MCF 10A (cell line): ENCODE data around the gene GFOD1. TPM values are rescaled to one million over a fixed set of nuclear protein-coding genes. Genes with fewer than 3 reads are reported as not detected.

Source experiments
- BruUV-seq: library from RNA; stranded (reverse); fragments of 400-500 nt; replicated peaks from 2 replicates; lab custom pipeline; 2021; lab: Mats Ljungman, UMichigan
- CTCF ChIA-PET: fragments of 300-600 bp; sonication (Branson Sonifier 250); formaldehyde crosslinking; extraction: SDS; loops from one replicate; lab custom pipeline; 2021; ENCODE audit warnings: antibody characterized with exemption, inconsistent platforms; lab: Yijun Ruan, JAX
- POLR2A ChIA-PET: fragments of 300-600, 350-650 bp; sonication (Branson Sonifier 250); formaldehyde crosslinking; extraction: SDS; loops from one replicate; lab custom pipeline; 2020; ENCODE audit warnings: antibody characterized with exemption, inconsistent platforms; lab: Yijun Ruan, JAX
- DNase-seq: peaks from one replicate; pipeline ENCODE4 v3.0.0-alpha.2; 2018; ENCODE audit not compliant: unreplicated experiment
- H3K27ac Mint-ChIP-seq: one replicate; pipeline ENCODE4 v1.8.0; 2022; ENCODE audit warnings: mild to moderate bottlenecking, low read depth, mixed read lengths; ENCODE audit not compliant: unreplicated experiment
- H3K27me3 Mint-ChIP-seq: one replicate; pipeline ENCODE4 v1.8.0; 2022; ENCODE audit warnings: mixed read lengths; ENCODE audit not compliant: insufficient read depth, unreplicated experiment
- H3K36me3 Mint-ChIP-seq: one replicate; pipeline ENCODE4 v1.8.0; 2022; ENCODE audit warnings: mild to moderate bottlenecking, moderate library complexity, mixed read lengths; ENCODE audit not compliant: insufficient read depth, unreplicated experiment
- H3K4me1 Mint-ChIP-seq: one replicate; pipeline ENCODE4 v1.8.0; 2022; ENCODE audit warnings: mixed read lengths; ENCODE audit not compliant: insufficient read depth, unreplicated experiment
- H3K4me3 Mint-ChIP-seq: one replicate; pipeline ENCODE4 v1.8.0; 2022; ENCODE audit warnings: mild to moderate bottlenecking, moderate library complexity, mixed read lengths; ENCODE audit not compliant: unreplicated experiment
- H3K9me3 Mint-ChIP-seq: one replicate; pipeline ENCODE4 v1.8.0; 2022; ENCODE audit warnings: mixed read lengths; ENCODE audit not compliant: unreplicated experiment
- intact Hi-C: fragments of 100-400 bp; cut with micrococcal nuclease; formaldehyde crosslinking; loops from 2 replicates; pipeline ENCODE4 v1.14.1; 2022
- total RNA-seq: library from RNA; stranded (reverse); gene quantifications from 2 replicates; pipeline ENCODE4 v1.2.3, GENCODE V29; 2022
- TF ChIP-seq, protein P1 (sequence below): fragments of 200-600 bp; IDR thresholded peaks from one replicate; pipeline ENCODE4 v1.8.0; 2022; ENCODE audit warnings: antibody characterized with exemption, mild to moderate bottlenecking; ENCODE audit not compliant: unreplicated experiment

GFOD1 gene
- total RNA-seq, 1 experiment from 2014 or later: 9.5 TPM

DNA sequence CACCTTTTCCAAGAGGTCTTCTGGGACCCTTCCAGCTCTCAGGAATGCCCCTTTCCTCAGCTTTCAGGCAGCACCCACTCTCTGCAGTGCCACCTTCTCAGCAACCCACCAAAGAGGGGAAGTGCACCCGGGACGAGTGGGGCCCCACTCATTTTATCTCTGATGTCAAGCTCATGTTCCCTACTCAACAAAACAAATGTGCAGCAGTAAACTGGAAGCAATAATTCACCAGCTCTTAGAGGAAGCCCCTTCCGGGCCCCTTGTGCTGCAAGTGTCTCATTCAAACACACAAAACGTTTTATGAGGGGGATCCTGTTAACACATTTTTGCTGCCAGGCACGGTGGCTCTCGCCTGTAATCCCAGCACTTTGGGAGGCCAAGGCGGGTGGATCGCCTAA lies 13.6 kb downstream of the GFOD1 start:
- BruUV-seq: no TSS peak
- Mint-ChIP-seq H3K27ac (no peak overlapping the region), H3K4me3 (no peak overlapping the region), H3K4me1 (peaks cover 9% of the 10 kb centered on the region), H3K36me3 (no peaks in the 10 kb centered on the region), H3K27me3 (no peaks in the 10 kb centered on the region), H3K9me3 (no peaks in the 10 kb centered on the region)
- intact Hi-C loops: no loop called here
- POLR2A ChIA-PET: interaction anchor here (0.7 to 3.2 kb wide), 6 partner anchors 12 to 101 kb away, joined by 3 to 21 read pairs (median 6); partner anchors contain the start of gene SIRT5
- TF ChIP-seq, protein P1, sequence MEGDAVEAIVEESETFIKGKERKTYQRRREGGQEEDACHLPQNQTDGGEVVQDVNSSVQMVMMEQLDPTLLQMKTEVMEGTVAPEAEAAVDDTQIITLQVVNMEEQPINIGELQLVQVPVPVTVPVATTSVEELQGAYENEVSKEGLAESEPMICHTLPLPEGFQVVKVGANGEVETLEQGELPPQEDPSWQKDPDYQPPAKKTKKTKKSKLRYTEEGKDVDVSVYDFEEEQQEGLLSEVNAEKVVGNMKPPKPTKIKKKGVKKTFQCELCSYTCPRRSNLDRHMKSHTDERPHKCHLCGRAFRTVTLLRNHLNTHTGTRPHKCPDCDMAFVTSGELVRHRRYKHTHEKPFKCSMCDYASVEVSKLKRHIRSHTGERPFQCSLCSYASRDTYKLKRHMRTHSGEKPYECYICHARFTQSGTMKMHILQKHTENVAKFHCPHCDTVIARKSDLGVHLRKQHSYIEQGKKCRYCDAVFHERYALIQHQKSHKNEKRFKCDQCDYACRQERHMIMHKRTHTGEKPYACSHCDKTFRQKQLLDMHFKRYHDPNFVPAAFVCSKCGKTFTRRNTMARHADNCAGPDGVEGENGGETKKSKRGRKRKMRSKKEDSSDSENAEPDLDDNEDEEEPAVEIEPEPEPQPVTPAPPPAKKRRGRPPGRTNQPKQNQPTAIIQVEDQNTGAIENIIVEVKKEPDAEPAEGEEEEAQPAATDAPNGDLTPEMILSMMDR: no peak
- CTCF ChIA-PET: interaction anchor here (0.6 to 1.1 kb wide), 2 partner anchors 142 to 143 kb away, joined by 3 read pairs; no protein-coding TSS in a partner anchor
- no peak for DNase-seq

DNA sequence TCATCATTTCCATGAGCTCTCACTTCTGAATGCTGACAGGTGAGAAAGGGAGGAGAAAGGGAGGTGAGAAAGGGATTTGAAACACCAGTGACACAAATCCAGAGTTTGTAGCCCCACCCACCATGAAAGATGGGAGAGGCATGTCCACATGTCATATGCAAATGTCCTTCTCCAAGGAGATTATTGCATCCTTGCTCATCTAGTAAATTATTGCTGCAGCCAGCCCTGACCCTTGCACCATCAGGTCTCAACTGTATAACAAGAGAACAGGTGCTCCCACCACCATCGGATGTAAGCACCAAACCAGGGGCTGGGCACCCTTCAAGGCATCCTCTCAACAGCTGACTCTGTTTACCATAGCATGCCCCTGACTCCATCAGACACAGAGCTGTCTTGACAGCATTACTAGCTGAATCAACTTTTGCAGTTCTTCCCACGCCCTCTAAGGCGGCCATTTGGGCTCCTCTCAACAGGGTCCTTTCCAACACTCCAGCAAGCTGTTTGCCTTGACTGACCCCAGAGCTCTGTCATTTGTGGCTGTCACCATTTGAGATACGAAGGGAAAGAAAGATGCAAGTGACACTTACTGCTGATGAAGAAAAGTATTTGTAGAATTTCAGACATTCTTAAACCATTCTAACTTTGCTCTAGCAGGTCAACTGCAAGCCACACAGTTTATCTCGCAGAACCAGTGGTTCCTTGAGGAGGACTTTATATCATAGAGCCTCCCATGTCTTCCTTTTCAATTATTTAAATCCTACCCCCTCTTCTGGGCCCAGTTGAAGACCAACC lies 14.2 kb downstream of the GFOD1 start:
- POLR2A ChIA-PET: interaction anchor here (0.6 to 3.2 kb wide), 5 partner anchors 12 to 102 kb away, joined by 3 to 21 read pairs (median 7); partner anchors contain the start of gene SIRT5
- DNase-seq: no peak
- Mint-ChIP-seq H3K4me1 (peaks cover 9% of the 10 kb centered on the region), H3K27me3 (no peaks in the 10 kb centered on the region), H3K9me3 (no peaks in the 10 kb centered on the region), H3K27ac (no peak overlapping the region), H3K36me3 (no peaks in the 10 kb centered on the region), H3K4me3 (no peak overlapping the region)
- CTCF ChIA-PET: interaction anchor here (0.6 kb wide), 1 partner anchor 143 kb away, joined by 3 read pairs; no protein-coding TSS in a partner anchor
- BruUV-seq: no TSS peak
- intact Hi-C loops: no loop called here
- TF ChIP-seq, protein P1: no peak

DNA sequence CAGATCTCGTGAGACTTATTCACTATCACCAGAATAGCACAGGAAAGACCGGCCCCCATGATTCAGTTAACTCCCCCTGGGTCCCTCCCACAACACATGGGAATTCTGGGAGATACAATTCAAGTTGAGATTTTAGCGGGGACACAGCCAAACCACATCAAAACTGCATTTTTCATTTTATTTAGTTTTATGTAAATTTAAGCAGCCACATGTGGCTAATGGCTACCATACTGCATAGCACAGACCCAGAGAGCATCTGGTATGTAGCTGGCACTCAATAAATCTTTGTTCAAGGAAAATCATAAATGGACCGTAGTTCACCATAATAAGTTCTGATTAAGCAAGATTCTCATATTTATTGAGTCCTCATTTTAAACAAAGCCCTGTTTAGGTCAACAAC lies 15.3 kb downstream of the GFOD1 start:
- Mint-ChIP-seq H3K36me3 (no peaks in the 10 kb centered on the region), H3K4me1 (peaks cover 4% of the 10 kb centered on the region), H3K4me3 (no peak overlapping the region), H3K27me3 (no peaks in the 10 kb centered on the region), H3K27ac (no peak overlapping the region), H3K9me3 (no peaks in the 10 kb centered on the region)
- ChIA-PET POLR2A (interaction anchor here (3.2 kb wide), 1 partner anchor 13 kb away, joined by 21 read pairs; no protein-coding TSS in a partner anchor), CTCF (no interaction called here)
- intact Hi-C loops: no loop called here
- no peak for DNase-seq
- TF ChIP-seq, protein P1: no peak
- BruUV-seq: no TSS peak

DNA sequence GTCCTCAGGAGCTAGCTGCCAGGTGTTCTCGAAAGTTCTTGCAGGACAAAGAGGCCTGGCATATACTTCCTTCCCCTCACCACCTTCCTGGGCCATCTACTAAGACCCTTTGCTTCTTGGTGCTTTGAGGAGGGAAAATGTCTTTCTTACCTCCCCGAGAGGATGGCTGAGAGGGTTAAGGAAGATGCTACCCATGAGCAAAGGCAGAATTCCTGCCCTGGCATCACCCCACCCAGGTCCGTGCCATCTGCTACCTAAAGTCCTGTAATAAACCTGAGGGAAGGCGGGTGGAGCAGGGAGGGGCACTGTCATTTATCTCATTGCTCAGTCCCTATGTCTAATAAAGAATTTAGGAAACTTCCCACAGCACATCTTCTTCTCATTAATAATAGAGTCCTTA lies 16.2 kb downstream of the GFOD1 start:
- H3K27ac Mint-ChIP-seq: no peak overlapping the region
- ChIA-PET CTCF (no interaction called here), POLR2A (no interaction called here)
- intact Hi-C loops: no loop called here
- H3K36me3 Mint-ChIP-seq: no peaks in the 10 kb centered on the region
- H3K4me3 Mint-ChIP-seq: no peak overlapping the region
- H3K9me3 Mint-ChIP-seq: no peaks in the 10 kb centered on the region
- BruUV-seq: no TSS peak
- no peaks in the 10 kb centered on the region for H3K4me1 Mint-ChIP-seq
- TF ChIP-seq, protein P1: no peak
- no peak for DNase-seq
- H3K27me3 Mint-ChIP-seq: no peaks in the 10 kb centered on the region
